HG03280 (cell line): ENCODE results near the gene FLVCR2.

ENCODE experiments used
- ATAC-seq: cut with Tn5 transposase; IDR thresholded peaks from one replicate; pipeline ENCODE4 v1.9.1; 2021; ENCODE audit warnings: mild to moderate bottlenecking, moderate library complexity; ENCODE audit not compliant: unreplicated experiment

Gene FLVCR2, protein sequence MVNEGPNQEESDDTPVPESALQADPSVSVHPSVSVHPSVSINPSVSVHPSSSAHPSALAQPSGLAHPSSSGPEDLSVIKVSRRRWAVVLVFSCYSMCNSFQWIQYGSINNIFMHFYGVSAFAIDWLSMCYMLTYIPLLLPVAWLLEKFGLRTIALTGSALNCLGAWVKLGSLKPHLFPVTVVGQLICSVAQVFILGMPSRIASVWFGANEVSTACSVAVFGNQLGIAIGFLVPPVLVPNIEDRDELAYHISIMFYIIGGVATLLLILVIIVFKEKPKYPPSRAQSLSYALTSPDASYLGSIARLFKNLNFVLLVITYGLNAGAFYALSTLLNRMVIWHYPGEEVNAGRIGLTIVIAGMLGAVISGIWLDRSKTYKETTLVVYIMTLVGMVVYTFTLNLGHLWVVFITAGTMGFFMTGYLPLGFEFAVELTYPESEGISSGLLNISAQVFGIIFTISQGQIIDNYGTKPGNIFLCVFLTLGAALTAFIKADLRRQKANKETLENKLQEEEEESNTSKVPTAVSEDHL

DNA sequence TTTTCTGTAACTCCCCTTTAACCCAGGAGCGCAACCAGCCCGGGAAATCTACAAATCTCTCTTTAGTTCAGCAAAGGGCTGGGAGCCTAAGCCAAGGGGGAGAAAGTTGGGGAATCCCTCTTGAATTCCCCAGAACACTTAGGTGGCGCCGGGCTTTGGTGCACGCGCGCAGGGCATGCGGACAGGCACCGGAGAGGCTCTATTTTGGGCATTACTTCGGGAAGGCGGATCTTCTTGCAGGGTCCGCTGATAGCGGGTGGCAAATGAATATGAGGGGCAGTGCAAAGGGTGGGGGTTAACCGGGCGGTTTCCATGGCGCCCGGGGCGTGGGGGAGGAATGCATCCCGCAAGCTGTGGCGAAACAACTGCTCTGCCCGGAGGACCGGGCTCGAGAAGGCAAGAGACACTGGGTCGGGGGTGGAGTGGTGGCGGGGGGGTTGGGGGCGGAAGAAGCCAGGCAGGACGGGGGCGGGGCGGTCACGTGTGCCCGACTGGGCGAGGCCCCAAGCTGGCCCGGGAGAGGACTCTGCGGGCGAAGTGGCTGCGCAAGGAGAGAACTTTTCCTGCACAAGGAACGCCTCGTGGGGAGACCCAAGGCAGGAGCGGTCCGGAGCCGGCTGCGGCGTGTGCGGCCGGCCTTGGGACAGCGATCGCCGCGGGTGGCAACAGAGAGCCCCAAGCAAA, at the start of gene FLVCR2:
TSS of gene FLVCR2 (plus strand) at position 519 of the 684 bp plus-strand sequence. CDS start 353 bp downstream, outside the sequence.
- peak; percentile 43 for ATAC-seq

DNA sequence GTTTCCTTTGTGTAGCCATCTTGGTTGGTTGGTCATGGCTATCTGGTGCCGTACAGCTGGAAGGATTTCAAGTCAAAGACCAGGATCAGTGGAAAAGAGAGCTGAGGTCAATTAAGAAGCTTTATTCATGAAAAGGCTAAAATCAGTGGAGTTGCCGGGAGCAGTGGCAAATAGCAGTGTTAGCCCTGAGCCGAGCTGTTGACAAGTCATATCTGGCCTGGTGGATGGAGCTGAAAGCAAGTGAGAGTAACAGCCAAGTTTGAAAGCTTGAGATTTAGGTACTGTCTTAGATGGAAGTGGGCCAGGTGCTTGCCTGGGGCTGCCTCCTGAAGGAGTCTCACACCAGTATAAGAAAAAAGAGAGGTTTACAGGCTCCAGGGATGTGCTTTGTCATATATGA, 47.2 kb upstream of the FLVCR2 start:
- ATAC-seq: no peak

DNA sequence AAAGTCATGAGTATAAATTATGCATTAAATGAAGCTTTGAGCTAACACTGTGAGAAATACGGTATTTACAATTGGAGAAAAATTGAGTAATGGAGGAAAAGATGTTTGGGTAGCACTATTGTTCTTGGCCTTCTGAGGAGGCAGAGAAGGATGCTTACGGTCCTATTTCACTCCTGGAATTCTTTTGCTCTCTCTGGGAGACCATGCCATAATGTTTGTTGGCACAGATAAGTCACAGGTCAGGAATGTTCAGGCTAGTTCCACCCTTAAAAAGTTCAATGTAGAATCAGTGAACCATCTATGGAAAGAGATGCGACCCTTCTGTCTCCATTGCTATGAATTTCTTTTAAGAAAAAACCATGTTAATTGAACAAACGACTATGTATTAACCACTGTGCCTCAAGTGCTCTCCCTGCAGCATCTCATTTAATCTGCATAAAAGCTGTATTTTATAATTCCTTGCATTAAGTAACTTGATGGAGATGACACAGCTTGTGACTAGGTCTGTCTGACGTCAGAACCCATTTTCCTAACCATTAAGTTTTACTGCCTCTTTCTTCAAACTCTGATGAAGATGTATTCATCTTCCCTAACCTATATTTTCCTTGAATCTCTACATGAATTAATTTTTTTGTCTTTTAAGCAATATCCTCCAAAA, 46.6 kb upstream of the FLVCR2 start:
- ATAC-seq: no peak

DNA sequence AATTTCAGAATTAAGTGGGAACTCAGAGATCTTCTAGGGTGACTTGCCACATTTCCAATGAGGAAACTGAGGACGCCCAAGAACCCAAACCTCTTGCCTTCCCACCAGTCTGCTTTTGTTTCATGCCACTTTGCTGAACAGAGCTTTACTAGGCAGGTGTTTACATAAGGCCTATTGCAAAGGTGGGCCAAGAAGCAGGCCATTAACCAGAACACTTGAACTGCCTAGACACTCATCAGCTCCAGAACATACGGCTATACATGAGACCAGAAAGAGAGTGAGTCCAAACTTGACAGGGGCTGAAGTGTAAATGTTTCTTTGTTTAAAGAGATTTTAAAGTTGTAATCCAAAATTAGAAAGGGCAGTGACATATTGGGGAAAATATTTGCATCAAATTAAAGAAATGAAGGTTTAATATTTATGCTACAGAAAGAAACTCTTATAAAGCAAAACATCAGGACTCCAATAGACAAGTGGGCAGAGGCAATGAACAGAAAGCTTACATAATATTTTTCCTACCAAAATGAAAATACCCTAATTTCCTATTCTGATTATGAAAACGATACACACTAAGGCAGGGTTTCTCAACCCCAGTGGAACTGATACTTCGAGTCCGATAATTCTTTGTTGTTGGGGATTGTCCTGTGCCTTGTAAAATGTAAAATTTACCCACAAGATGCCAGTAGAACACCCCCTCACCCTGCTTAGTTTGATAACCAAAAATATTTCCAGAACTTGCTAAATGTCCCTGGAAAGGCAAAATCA, 44.4 kb upstream of the FLVCR2 start:
- no peak for ATAC-seq

DNA sequence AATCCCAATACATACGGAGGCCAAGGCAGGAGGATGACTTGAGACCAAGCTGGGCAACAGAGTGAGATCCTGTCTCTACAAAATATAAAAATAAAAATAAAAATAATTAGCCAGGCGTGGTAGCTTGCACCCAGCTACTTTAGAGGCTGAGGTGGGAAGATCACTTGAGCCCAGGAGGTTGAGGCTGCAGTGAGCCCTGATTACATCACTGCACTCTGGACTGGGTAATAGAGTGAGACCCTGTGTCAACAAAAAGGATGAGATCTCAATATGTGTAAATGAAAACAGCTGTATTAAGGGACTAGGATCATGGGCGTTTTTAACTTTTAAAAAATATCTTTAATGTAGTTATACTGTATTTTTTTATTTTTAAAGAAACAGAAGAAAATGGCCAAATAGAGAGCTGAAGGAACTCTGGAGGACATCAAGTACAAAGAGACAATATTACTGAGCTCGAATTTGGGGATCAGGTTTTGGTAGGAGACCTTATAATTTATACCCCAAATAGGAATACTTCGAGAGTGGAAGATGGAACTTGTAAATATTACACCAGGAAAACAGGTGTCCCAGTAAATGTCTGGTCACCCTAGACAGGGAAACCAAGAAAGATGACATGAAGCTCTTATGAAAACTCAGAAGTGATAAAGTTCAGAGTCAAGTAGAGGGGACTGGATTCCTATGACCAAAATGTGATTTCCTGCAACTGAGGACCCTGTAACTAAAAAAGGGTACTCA, 43.1 kb upstream of the FLVCR2 start:
- no peak for ATAC-seq

DNA sequence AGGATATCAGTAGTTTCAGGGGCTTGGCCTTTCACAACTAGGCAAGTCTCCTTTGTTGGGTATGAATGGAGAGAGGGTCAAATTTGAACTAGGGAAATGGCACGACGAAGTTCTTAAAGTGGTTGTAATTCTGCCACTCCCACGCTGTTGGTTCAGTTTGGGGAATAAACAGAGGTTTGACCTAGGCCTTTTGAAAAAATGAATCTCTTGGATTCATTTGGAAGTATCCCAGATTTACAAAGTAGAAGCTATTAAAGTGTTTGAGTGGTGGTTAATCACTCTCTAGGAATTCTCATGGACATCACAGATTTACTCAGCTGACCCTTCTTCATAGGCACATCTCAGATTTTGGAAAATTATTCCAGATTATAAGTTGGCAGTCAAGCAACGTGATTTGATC, 41.3 kb upstream of the FLVCR2 start:
- ATAC-seq: no peak

DNA sequence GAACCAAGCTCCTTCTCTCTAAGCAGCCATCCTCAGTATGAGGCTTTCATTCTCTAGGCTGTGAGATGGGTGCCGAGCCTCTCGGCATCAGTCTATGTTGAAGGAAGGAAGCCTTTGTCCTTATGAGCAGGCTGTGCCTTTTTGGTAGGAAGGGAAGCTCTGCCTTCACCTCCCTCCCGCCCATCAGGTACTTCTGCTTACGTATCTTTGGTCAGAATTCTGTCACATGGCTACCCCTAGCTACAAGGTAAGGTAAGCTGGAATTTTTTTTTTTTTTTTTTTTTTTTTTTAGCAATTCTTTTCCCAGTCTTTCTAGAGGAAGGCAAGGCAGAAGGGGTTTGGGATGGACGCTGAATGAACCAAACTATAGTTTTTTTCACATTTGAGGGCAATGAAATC, 39.3 kb upstream of the FLVCR2 start:
- ATAC-seq: no peak

DNA sequence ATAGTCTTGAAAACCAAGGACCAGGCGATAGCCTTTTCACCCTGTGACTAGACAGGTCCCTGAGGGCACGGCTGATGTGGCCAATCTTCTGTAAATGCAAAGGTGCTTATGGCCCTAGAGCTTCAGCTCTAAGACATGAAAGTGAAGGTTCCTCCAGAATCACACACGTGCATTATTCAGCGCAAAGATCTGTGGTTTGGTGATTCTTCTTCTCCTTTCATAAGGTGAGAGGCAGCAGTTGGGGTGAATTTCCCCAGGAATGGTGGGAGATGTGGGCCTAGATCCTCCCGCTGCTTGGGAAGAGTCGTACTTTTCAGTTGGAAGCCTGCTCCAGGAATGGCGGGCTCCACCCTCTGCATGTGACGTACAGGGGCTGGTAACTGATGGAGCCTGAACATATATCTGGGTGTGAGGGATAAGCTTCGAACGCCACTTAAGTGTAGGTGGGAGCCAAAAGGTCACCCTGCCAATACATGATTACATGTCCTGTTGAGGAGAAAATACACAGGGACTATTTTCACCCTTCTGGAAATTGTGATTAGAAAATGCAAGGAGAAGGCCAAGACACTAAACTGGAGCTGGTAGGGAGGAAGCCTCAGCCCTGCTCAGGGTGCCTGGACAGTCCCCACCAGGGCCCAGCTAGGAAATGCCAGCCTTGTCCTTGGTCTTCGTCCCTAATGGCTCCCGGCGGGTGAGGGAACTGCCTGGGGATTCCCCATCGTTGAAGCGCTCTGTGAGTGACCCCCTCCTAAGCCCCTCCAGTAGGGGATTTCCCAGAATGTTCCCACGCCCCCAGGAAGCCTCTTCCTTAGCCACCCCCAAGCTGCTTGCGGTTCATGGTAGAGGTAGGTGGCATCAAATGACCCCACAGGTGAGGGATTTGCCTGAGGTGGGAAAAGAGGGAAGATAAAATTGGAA, 38.6 kb upstream of the FLVCR2 start:
- ATAC-seq: peak; percentile 56

DNA sequence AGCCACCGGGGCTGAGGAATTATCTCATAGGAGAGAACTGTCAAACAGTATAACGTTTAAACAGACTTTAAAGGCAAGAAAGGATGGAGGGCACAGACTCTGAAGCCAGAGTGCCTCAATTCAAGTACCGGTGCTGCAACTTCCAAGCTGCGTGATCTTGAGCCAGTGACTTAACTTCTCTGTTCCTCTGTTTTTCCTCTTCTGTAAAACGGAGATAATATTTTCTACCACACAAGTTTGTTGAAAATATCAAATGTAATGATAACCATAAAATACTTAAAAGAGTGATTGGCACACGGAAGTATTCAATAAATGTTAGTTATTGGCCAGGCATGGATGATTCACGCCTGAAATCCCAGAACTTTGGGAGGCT, 38.0 kb upstream of the FLVCR2 start:
- ATAC-seq: no peak

DNA sequence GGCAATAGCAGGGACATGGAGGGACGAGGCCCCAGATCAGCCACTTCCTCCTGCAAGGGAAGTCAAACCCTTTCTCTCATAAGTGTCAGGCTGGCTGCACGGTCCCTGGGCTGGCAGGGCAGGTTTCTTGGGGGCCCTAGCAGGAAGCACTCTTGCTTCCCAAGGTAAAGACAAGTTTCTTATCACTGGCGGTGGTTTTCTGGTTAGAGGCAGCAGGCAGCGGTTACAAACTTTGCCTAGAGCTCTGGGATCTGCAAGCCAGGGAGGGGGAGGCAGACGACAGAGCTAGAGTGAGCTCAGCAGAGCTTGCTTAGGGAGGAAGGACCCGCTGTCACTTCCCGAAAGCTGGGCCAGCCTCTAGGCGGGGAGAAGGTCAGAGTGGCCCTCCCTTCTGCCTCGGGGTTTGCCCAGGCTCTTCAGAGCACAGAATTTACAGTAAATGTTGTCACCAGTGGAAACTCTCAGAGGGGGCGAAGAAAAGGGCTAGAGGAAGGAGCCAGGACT, 35.8 kb upstream of the FLVCR2 start:
- no peak for ATAC-seq

DNA sequence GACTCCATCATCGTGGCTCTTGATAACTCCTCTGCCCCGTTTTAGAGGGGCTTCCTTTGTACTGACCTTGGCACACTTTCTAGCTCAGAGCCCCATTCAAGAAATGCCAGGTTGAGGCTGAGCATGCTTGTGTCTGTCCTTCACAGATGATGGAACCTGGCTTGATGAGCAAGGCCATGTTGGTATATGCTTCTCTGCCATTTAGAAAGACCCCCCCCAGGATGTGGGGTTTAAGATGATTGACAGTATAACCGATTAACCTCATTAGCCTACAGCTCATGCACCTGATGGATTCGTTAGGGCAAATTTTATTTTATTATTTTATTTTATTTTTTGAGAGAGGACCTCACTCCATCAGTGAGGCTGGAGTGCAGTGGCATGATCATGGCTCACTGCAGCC, 35.2 kb upstream of the FLVCR2 start:
- ATAC-seq: no peak

DNA sequence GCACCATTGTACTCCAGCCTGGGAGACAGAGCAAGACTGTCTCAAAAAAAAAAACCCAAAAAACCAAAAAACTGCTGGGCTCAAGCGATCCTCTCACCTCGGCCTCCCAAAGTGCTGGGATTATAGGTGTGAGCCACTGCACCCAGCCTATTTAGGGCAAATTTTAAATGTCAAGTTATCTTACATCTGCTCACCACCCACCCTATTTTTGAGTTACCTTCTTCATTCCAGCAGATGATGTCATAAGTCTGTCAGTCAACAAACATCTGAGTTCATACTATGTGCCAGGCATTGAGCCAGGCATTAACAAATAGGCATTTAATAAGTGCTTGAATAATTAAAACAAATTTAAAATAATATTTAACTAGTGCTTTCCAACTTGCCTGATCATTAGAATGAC, 34.6 kb upstream of the FLVCR2 start:
- no peak for ATAC-seq

DNA sequence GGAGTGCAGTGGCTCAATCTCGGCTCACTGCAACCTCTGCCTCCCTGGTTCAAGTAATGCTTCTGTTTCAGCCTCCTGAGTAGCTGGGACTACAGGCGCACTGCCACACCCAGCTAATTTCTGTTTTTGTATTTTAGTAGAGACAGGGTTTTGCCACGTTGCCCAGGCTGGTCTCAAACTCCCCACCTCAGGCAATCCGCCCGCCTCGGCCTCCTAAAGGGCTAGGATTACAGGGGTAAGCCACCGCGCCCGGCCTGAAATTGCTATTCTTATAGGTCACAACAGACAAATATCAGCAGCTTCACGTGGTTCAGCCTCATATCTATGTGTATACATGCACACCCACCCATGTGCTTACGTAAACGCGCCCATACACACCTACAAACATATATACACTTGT, 32.5 kb upstream of the FLVCR2 start:
- no peak for ATAC-seq

DNA sequence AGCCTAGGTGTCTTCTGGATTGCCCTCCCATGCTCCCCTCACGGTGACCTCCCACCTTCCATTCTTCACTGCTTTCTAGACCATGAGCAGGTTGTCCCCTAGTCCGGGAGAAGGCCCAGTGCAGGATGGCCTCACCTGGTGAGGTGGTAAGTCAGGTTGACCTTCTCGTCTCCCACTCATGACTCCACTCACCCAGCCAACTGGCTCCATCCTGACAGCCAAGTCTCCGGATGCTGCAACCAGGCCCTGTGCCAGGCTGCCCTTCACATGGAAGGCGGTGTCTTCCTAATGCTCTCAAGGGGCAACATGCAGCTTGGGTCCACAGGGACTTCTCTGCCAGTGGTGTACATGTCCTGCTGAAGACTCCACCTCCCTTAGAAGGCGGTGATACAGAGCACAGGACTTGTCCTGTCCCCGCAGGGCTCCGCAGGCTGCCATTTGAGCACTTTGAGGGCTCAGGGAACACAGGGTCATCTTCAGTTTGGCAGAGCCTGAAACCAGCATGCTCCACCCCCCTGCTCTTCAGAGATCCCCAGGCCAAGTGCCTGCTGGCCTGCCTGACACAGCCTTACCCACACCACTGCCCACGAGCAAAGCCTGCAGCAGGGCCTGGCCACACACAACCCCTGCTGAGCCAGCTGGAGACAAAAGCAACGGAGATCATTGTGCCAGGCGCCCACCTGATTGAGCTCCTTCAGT, 30.7 kb upstream of the FLVCR2 start:
- ATAC-seq: no peak

DNA sequence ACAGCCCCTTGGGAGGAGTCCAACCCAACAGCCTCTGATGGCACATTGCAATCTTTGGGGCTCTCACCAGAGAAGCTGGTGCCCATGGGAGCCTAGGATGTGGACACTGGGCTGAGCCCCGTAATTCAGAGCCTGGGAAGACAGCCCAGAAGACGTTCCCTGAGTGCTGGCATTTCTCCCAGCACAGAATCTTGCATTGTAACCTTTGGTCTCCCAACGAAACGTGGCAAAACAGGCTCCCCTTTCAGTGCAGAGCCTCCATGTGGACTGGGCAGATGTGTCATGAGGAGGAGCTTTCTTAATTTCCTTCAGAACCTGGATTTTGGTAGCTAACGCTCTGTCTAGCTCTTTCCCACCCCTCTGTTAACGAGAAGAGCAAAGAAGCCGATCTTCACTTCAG, 29.9 kb upstream of the FLVCR2 start:
- ATAC-seq: no peak

DNA sequence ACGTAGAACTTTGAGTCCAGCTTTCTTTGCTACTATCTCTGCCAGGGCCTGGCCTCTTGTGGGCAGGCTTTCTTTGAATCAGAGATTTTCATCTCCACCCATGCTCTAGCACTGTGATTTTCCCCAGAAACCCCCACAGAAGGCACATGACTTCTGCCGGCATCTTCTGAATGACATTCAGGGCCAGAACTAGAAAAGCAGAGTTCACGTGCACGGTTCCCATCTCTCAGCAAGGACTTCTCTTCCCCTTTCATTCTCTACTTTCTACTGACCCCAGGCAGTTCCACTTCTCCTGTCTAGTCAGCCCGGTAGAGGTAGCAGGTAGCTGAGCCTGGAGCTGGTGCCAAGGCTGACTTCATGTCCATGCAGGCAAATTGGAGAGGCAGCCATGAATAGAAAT, 29.3 kb upstream of the FLVCR2 start:
- ATAC-seq: no peak

DNA sequence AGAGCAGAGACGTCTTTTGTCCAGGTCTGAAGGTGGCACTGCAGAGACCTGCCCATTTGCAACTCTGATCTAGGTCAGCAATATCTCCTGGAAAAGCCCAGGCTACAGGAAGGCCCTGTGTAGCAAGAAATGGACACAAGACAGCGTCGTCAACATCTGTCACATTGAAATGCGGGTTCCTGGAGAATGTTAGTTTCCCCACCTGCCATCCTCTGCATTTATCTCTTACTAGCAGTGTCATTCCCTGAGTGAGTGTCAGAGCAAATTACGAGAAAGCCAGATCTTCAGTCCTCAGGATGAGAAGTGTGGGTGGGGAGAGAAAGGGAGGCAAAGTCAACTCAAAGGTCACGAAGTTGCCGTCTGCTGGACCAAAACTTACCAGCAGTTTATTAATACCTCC, 27.4 kb upstream of the FLVCR2 start:
- ATAC-seq: no peak

DNA sequence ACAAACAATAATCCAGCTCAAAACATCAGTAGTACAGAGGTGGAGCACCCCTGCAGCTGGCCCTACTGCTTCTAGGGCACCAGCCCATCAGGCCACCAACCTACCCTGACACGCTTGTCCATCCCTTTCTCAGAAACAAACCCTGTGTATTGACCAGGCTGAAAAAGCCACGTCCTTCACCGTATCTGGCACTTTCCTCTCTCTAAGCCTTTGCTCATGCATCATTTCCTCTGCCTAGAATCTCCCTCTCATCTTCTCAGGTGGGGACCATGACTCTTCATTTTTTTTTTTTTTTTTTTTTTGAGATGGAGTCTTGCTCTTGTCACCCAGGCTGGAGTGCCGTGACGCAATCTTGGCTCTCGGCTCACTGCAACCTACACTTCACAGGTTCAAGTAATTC, 25.3 kb upstream of the FLVCR2 start:
- ATAC-seq: no peak
